ENCODE results near the gene TTC28.

TTC28 gene

DNA sequence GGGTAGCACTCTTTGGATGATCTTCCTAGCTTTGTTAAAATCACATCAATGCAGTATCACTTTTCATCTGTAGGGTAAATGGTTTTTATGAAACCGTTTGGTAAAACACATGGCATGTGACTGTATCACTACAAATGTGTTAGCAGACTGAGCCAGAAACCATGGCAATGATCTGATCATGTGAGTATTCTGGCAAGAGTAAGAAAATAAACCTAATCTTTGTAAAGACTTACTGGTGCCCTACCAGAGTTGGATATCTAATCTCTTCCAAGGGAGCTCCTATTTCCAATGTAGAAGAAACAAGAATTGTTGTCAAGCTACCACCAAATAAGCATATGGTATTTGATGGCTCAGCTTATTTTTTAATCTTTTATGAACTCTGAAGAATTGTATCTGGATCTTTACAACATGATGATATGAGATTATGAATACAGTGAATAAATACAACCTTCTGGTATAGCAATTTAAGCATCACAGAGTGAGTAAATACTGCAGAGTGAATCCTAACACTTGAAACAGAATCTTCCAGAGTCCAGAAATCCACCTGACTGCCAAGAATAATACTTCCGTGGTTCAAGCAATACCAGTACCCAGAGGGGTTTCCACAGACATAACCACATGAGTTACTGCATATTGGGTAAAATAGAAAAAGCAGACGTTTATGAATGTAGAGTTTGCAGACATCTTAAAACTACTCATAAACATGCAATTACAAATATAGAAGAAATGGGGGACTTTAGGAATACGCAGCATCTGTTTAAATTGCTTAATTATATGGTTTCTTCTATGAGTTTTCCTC is 238.8 kb downstream of the TTC28 start:
- no peak for DNase-seq (ENCODE audit: low spot score)
- no peak for TF ChIP-seq CTCF (IDR thresholded peaks at IDR 0.05; ENCODE audit: borderline replicate concordance, control extremely low read depth, extremely low read depth, insufficient read depth, missing control alignments)
- in situ Hi-C loops (cut with MboI; ENCODE audit: low sequenced_read_pairs, unreplicated experiment) = no loop called here

GRCh38 chr22:28438183-28438768 is 241.4 kb downstream of the TTC28 start:
- no peak for TF ChIP-seq CTCF (IDR thresholded peaks at IDR 0.05; ENCODE audit: borderline replicate concordance, control extremely low read depth, extremely low read depth, insufficient read depth, missing control alignments)
- no peak for DNase-seq (ENCODE audit: low spot score)
- in situ Hi-C loops (cut with MboI; ENCODE audit: low sequenced_read_pairs, unreplicated experiment) = loop anchor here (10.0 kb wide), 1 partner anchor 383 kb away; no protein-coding TSS in a partner anchor

DNA sequence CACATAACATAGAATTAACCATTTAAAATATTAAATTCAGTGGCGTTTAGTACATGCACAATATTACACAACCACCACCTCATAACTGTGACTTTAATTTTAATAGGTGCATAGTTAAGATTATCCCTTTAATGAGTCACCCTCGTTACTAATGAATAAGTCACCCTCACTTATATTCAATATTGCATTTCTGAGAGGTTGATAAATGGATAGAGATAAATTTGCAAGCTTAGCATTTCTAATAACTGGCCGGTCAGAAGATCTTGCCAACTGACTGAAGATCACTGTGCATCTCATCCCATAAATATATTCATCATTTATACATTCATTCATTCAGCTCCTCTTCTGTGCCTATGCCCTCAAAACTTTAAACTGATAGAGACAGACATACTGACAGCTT is 243.7 kb downstream of the TTC28 start:
- in situ Hi-C loops (cut with MboI; ENCODE audit: low sequenced_read_pairs, unreplicated experiment) = loop anchor here (10.0 kb wide), 1 partner anchor 381 kb away; no protein-coding TSS in a partner anchor

GRCh38 chr22:28435140-28435768 is 244.4 kb downstream of the TTC28 start:
- no peak for DNase-seq (ENCODE audit: low spot score)
- in situ Hi-C loops (cut with MboI; ENCODE audit: low sequenced_read_pairs, unreplicated experiment) = loop anchor here (10.0 kb wide), 1 partner anchor 380 kb away; no protein-coding TSS in a partner anchor
- TF ChIP-seq CTCF (IDR thresholded peaks at IDR 0.05; ENCODE audit: borderline replicate concordance, control extremely low read depth, extremely low read depth, insufficient read depth, missing control alignments) = no peak

More for the DNA sequence above, 243.7 kb downstream of the TTC28 start:
- DNase-seq (ENCODE audit: low spot score) = no peak
- TF ChIP-seq CTCF (IDR thresholded peaks at IDR 0.05; ENCODE audit: borderline replicate concordance, control extremely low read depth, extremely low read depth, insufficient read depth, missing control alignments) = no peak

DNA sequence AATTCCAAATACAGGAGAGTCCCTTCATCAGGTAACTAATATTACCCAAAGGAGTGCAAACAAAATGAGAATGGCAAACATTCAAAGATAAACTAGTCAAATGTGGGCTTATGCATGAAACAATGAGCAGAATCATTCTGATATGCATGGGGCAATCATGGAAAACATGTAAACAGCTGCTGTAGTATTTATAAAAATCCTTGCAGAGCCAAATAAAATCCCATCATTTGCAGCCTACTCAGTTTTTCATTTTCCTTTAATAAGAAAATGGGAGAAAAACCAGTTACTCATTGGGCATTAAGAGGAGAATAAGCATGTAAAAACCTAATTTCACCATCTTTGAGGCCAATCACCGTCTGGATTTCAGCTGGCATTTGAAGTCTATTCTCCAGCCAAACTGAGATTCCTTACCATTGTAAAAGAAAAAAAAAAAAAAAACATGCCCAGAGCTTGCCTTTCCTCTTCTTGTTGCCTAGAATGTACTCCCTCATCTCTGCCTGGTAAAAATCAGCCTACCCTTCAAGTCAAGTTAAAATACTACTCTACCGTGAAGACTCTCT is 249.1 kb downstream of the TTC28 start:
- DNase-seq (ENCODE audit: low spot score) = no peak
- TF ChIP-seq CTCF (IDR thresholded peaks at IDR 0.05; ENCODE audit: borderline replicate concordance, control extremely low read depth, extremely low read depth, insufficient read depth, missing control alignments) = no peak
- in situ Hi-C loops (cut with MboI; ENCODE audit: low sequenced_read_pairs, unreplicated experiment) = loop anchor here (10.0 kb wide), 1 partner anchor 376 kb away; no protein-coding TSS in a partner anchor

GRCh38 chr22:28429711-28430110 is 249.9 kb downstream of the TTC28 start:
- in situ Hi-C loops (cut with MboI; ENCODE audit: low sequenced_read_pairs, unreplicated experiment) = loop anchor here (10.0 kb wide), 1 partner anchor 375 kb away; no protein-coding TSS in a partner anchor
- no peak for TF ChIP-seq CTCF (IDR thresholded peaks at IDR 0.05; ENCODE audit: borderline replicate concordance, control extremely low read depth, extremely low read depth, insufficient read depth, missing control alignments)
- DNase-seq (ENCODE audit: low spot score) = no peak
